GM12891 (cell line): Measurements from ENCODE around the gene MXD1.

Experiments
- POLR2A ChIP-seq: IDR thresholded peaks from 2 replicates; pipeline ENCODE4 v1.6.1; 2011; ENCODE audit warnings: low read depth, low read length, control low read depth
- POLR2AphosphoS5 ChIP-seq: IDR thresholded peaks from 2 replicates; pipeline ENCODE4 v1.6.1; 2011; ENCODE audit warnings: low read depth, low read length, control low read depth
- TAF1 ChIP-seq: IDR thresholded peaks from 2 replicates; pipeline ENCODE4 v1.6.1; 2011; ENCODE audit warnings: low read depth, low read length, control low read depth

DNA sequence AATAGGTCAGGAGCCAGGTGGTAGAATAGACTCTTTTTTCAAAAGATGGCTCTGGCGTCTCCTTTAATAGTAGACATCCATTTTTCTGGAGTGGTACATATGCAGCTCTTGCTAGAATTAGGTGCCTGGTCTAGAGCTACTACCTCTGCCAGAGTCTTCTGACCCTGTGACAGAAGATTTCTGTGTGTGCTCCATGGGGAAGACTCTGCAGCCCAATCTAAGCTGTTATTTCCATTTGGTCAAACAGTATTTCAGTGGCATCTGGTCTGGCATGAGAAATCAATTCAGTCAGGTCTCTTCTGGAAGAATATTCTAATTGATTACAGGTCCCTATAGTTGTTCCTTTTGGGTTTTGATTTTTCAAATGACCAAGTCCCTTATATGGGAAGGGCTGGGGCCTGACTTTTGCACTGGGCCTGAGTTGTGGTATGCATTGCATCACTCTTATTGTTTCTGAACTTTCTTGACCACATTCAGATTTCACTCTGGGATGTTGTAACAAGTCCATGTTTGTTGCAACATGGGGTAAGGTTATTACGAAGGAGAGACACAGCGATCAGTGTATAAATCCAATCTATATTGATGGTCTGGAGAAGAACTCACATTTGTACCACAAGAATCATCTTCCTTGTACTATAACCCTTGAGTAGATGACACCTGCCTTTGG lies 12.1 kb downstream of the MXD1 start:
- TF ChIP-seq POLR2A (no peak), POLR2AphosphoS5 (no peak), TAF1 (no peak)
